GM18909 (cell line): ENCODE results near the gene MED29.

Experiments used
- ATAC-seq: cut with Tn5 transposase; IDR thresholded peaks from one replicate; pipeline ENCODE4 v1.9.1; 2021; ENCODE audit warnings: mild to moderate bottlenecking; ENCODE audit not compliant: unreplicated experiment, poor library complexity

The MED29 gene

DNA sequence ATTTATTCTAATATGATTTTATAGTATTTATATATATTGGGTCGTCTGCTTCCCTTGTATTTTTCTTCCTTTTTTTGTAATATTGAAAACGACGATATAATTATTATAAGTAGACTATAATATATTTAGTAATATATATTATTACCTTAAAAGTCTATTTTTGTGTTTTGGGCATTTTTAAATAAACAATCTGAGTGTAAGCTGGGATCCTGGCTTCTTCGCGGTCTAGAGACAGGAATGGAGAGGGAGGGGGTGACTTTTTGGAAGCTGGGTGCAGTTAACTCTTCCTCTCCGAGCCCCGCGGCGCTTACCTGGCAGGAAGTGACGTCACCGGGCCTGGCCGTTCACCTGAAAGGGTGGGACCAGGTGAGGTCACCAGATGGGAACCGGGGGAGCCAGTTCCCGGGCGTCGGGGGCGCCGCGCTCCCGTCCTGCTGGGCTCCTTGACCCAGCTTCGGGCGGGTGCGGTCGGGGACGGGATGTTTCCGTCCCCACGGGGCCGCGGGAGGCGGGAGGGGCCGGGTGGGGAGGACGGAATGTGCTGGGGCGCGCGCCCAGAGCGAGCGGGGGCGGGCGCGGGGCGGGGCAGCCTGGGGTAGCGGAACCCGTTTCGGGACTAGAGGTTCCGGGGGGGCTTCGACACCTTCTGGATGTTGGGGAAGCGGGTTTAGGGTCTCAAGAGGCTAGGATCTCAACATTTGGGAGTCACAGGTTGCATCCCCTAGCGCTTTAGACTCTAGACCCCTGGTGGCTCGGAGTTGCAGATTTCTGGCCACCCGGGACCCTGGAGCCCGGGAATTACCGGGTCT, 18.2 kb downstream of the MED29 start:
- ATAC-seq = no peak

DNA sequence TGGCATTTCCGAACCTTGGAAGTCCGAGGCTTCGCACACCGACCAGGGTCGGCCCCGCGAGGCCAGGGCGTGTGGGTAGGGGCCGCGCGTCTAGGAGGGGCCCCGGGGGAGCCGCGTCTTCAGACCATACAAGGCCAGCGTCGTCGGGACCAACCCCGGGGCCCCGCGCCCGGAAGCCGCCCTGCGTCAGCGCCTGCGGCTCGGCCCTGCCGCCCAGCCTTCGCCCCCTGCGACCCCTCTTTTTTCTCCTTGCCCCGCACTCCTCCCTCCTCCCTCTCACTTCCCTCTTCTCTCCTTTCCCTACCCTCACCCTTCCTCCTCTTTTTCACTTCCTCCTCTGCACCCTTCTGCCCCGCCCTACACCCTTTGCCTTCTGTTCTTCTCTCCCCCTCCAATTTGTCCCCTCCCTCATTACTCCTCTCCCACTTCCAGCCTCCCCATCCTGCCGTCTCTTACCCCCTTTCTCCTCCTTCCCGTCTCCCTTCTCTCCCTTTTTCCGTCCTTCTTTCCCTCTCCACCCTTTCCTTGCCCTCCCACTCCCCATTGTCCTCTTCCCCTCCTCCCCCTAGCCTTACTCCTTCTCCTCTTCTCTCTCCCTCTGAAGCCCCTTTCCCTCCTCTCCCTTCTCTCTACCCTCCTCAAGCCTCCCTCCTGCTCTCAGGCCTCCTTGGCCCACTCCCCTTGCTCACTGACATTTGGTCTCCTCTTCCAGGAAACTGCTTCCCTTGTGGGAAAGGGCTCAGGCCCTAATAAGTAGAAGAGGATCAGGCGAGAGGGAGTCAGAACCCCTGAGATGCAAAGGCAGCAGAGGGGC, 19.0 kb downstream of the MED29 start:
- ATAC-seq = no peak

DNA sequence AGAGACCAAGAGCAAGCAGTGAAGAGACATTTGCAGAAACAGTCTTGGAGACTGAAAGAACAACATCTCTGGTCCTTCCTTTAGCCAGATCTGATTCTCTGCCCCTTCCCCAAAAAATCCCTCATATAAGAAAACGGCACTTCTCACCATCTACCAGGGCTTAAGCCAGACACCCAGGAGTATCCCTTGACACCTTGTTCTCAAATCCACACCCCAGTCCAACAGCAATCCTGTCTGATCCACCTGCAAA, 19.6 kb downstream of the MED29 start:
- no peak for ATAC-seq

DNA sequence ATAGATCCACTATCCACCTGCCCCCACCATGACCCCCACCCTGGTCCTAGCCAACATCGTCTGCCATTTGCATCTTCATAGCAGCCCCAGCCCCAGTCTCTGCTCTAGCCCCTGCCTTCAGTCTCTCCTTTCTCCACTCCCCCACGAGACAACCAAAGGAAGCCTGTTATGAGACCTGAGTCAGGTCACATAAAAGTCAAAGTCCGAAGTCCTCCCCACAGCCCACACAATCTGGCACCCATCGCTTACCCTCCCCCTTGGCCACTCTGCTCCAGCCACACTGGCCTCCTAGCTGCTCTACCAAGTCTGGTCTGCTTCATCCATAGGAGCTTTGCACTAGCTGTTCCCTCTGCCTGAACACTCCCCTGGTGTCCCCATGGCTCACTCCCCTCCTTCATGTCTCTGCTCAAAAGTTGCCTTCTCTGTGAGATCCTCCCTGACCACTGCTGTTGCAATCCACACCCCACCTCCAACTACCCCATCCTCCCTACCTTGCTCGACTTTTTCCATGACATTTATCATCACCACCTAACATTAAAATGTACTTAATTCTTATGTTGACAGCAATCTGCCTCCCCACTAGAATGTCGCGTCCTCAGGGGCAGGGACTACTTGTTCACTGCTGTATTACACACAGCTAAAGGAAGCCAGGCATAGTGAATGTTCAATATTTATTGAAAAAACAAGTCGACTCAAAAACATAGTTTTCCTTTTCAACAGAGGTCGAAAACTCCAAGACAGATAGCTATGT, 20.1 kb downstream of the MED29 start:
- ATAC-seq = no peak

DNA sequence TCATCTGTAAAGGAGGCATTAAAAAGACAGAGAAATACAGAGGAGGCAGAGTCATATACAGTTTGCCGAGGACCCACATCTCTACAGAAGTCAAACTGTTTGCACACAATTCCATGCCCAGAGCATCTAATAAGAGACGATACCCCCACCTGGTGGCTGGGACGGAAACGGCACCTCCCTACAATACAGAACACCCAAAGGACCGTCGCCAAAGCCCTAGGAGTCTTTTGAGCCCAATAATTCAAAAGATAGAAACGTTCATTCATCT, 20.6 kb downstream of the MED29 start:
- ATAC-seq = peak; percentile 25

DNA sequence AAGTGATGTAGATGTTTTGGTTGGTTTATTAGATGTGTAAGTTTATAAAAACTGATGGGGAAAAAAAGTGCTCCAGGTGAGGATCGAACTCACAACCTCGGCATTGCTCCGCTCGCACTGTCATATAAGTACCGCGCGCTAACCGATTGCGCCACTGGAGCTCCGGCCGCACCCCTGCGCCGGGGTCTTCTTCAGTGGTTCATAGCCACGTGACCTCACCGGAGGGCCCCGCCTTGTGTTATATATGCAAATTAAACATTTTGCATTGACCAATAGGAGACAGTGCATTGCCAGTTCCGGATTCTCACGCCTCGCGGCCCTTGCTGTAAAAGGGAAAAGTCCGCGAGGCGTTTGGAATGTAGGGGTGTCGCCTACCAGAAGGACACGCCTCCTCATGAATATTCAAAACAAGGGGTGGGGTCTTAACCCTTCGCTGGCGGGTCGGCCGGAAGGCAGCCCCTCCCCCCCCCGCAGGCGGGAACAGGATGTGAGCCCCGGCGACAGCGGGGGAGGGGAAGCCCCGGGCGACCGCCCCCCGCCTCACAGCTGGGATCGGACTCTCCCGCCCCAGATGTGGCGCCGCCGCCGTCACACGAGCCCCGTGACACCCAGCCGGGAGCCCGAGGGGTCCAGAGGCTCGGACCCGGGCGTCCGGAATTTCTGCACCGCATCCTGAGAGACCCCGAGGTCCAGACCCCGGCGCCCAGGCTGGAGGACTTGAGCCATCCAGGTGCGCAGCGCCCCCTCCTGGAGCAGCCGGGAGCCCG, 21.1 kb downstream of the MED29 start, which contains the start of gene PLEKHG2:
TSS of gene PLEKHG2 (plus strand) at position 570 of the 767 bp plus-strand sequence. CDS start 1,418 bp downstream, outside the sequence.
- peak; percentile 64 for ATAC-seq

DNA sequence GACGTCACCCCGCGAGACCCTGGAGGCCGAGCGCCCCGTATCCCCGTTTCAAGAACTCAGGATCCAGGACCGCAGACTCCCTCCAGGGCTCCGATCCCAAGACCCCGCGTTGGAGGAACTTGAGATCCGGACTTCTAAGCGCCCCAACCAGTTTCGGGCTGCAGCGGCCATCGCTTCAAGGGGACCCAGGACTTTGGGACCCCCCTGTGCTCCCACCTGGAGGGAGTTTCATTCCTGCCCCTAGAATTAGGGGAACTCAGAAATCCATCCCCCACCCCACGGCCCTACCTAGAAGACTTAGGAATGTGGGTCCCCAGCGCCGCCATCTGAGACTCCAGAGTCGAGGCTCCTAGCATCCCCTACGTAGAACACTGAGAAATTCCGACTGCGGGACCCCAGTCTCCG, 21.7 kb downstream of the MED29 start:
- no peak for ATAC-seq

DNA sequence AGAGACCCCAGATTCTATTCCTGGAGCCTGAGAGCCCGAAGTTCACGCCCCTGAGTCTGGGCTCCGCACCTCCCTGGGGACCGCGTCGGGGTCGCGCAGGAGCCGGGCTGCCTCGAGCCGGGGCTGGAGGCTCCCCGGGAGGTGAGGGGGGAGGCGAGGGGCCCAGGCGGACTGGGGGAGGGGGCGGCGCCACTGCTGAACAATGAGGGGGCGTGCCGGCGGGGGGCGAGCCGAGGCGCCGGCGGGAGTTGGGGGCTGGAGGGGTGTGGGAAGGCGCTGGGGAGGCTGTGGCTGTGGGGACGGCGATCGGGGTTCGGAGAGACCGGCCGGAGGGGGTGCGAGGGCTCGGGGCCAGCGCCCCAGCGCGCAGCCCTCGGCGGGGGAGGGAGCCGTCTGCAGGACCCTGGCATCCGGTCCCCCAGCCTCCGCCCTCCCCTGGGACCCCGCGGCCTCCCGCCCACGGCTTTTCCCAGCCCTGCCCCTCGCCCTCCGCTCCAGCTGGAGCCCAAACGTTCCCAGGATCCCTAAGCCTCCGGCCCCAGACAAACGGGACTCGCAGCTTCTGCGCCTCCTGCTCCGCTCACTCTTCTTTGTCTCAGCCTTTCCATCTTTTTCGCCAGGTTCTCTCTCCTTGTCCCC, 22.2 kb downstream of the MED29 start:
- no peak for ATAC-seq

DNA sequence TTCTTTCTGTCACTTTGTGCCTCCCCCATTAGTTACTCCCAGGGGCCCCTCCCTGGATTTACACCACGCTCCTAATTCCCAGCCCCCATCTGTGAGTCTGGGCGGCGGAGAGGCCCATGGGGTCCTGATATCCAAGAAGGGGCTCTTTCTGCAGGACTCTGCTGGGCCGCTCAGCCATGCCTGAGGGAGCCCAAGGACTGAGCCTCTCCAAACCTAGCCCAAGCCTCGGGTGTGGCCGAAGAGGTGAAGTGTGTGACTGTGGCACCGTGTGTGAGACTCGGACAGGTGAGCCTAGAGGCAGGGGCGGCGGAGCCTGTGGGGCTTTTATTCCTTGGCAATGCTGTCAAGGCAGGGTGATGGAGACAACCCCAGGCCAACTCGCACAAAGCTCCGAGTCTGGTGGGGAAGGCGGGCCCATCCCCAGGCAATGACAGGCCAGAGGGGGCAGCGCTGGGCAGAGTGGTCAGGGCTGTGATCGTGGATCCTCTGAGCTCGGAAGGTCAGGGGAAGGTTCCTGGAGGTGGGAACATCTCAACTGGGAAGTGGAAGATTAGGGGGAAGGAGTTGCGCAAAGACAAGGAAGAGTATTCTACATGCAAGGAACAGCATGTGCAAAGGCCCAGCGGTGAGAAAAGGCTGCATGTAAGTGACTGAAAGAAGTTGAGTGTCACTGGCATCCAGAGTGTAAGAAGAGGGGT, 22.9 kb downstream of the MED29 start:
- no peak for ATAC-seq

DNA sequence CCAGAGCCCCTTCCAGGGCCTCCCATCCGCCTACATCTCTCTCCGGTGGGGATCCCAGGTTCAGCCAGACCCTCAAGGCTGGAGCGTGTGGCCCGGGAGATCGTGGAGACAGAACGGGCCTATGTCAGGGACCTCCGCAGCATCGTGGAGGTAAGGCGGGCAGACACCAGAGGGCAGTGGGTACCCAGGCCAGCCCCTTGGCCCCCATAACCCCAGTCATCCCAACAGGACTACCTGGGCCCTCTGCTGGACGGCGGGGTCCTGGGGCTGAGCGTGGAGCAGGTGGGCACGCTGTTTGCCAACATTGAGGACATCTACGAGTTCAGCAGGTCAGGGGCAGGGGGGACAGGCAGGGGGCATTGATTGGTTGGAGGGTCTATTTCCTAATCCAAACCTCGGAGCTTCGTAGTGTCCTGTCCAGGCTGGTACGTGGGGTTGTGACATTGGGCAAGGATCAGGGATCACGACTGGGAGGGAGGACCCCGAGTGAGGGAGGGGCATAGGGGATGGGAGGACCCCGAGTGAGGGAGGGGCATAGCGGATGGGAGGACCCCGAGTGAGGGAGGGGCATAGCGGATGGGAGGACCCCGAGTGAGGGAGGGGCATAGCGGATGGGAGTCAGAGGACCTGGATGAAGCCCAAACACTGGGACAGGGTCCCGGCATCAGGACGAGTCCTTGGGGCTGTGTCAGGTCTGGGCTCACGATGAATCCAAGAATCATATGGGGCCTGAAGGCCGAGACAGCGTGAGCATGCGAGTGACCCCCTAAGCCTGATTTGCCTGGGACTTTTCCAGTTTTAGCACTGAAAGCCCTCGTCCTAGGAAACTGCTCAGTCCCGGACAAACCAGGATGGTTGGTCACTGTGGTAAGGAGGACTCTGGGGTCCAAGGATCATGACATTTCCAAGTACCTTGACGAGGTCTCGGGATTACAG, 24.2 kb downstream of the MED29 start:
- no peak for ATAC-seq

DNA sequence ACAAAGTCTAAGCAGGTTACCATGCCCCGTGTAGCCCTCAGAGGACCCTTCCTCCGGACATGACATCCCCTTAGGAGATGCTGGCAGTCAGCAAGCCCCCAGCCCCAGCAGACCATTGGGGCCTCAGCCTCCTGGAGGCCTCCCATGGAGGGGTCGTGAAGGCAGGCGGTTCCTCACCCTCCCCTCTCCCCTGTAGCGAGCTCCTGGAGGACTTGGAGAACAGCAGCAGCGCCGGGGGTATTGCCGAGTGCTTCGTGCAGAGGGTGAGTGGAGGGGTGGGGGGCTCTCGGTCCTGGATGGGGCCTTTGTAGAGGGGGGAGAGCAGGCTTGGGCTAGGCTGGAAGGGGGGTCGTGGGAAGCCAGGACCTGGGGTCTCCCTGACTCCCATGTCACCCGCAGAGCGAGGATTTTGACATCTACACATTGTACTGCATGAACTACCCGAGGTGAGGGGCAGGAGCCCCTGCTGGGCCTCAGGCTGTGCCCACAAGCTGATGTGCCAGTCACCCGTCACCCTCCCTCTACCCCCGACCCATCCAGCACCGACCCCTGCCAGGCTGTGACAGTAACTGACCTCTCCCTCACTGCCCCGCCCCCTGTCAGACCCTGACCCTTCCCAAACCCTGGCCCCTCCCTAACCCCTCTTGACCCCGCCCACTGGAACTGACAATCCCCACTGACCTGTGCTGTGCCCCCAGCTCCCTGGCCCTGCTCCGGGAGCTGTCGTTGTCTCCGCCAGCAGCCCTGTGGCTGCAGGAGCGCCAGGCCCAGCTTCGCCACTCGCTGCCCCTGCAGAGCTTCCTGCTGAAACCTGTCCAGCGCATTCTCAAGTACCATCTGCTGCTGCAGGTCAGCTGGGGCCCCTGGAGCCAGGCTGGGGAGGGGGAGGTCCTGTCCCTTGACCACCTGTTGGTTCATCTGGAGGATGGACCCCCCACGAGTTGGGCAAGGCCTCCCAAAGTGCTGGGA, 25.3 kb downstream of the MED29 start:
- no peak for ATAC-seq

DNA sequence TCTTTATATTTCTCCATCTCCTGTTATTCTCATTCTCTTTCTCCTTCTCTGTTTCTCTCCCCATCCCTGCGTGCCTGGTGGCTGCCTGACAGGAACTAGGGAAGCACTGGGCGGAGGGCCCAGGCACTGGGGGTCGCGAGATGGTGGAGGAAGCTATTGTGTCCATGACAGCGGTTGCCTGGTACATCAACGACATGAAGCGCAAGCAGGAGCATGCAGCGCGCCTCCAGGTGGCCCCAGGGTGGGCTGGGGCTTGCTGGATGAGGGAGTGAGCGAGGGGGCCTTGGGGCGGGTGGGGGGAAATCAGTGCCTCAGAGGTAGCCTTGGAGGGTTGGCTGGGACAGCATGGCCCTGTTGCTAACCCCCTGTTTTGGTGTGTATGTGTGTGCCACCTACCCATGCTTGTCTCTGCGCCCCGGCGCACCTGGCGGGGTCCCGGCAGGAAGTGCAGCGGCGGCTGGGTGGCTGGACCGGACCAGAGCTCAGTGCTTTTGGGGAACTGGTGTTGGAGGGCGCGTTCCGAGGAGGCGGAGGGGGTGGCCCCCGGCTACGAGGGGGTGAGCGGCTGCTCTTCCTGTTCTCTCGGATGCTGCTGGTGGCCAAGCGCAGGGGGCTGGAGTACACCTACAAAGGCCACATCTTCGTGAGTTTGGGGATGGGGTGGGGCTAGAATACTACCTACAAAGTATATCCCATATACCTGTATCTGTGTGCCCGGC, 26.4 kb downstream of the MED29 start:
- no peak for ATAC-seq

DNA sequence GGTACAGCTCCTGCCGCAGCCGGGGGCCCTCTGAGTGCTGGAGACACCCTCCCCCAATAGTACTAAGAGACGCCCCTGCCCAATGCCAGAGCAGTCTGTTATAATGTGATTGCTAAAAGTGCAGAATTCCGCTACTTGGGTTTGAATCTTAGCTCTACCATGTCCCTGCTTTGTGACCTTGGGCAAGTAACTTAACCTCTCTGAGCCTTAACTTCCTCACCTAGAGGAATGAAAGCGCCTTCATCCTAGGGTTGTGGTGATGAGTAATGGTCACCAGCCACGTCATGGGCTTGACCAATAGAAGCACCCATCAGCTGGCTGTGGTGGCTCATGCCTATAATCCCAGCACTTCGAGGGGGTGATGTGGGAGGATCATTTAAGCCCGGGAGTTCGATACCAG, 27.8 kb downstream of the MED29 start:
- no peak for ATAC-seq

DNA sequence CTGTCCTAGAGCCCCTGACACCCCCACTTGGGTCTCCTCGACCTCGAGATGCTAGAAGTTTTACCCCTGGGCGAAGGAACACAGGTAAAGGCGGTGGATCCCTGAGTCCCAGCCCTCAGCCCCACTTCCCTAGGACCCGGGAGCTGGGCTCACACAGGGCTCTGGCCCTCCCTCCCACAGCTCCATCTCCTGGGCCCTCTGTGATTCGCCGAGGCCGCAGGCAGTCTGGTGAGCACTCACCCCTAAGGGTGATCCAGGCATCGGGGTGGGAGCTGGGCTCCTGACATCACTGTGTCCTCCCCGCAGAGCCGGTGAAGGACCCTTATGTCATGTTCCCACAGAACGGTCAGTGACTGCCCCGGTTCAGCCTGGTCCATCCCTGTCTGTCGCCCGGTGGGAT, 29.6 kb downstream of the MED29 start:
- ATAC-seq = no peak

DNA sequence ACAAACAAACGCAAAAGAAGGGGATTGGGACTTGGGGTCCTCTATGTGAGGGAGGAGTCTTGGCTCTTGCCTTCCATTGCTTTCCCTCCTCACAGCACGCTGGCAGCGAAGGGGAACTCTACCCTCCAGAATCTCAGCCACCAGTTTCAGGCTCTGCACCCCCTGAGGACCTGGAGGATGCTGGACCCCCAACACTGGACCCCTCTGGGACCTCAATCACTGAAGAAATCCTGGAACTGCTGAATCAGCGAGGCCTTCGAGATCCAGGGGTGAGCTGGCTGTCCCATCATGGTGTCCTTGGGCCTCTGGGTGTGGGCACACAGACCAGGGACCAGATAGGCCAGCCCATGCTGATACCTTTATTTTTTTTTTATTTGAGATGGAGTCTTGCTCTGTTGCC, 30.8 kb downstream of the MED29 start:
- ATAC-seq = no peak

DNA sequence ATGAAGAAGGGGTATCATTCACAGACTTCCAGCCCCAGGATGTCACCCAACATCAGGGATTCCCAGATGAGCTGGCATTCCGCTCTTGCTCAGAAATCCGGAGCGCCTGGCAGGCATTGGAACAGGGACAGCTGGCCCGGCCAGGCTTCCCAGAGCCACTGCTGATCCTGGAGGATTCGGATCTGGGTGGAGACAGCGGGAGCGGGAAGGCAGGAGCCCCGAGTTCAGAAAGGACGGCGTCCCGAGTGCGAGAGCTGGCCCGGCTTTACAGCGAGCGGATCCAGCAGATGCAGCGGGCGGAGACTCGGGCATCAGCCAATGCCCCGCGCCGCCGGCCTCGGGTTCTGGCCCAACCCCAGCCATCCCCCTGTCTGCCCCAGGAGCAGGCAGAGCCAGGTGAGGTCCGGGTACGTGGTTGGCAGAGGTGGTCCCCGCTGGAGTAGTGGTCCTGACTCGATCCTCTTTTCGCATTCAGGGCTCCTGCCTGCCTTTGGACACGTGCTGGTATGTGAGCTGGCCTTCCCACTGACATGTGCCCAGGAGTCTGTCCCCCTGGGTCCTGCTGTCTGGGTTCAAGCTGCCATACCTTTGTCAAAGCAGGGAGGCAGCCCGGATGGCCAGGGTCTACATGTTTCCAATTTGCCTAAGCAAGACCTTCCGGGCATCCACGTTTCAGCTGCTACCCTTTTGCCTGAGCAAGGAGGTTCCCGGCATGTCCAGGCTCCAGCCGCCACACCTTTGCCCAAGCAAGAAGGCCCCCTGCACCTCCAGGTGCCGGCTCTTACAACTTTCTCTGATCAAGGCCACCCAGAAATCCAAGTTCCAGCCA, 32.3 kb downstream of the MED29 start:
- no peak for ATAC-seq
